HS-27A (cell line): Measurements from ENCODE around the gene AMPD3.

Experiments
- DNase-seq: peaks from one replicate; pipeline ENCODE4 v3.0.0-alpha.2; 2012; ENCODE audit warnings: low read depth, missing footprints

AMPD3 gene

DNA sequence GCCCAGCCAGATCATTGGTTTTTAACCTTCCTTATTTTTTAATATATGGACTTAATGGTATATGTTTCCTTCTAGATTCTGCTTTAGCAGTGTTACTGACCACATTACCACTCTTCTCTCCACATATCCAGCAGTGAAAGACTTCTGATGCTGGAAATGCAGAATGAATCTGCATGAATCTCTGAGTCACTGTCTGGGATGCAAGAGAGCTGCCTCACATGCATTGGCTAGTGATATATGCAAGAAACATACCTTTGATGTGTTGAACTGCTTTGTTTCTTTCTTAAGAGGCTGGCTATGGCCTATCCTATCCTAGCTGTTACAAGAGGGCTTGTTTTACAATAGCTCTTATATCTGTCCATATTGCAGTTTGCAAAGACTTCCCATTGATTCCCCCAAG is 16.6 kb upstream of the AMPD3 start:
- DNase-seq = no peak

DNA sequence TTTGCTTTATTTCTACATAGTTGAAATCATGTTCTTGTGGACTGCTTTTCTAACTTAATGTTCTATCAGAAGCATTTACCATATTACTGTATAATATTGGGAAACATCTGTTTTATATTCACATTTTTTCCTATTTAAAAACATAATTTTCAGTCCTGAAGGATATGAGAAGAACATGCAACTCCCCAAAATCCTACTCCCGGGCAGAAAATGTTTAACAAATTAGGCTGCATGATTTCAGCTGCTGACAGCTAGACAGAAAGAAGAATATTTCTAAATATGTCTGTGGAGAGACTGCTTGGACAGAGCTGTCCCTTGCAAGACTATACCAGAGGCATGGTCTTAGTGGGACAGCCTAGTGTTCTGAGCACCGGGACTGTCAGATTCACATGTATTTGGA is 15.7 kb upstream of the AMPD3 start:
- no peak for DNase-seq

- no peak for DNase-seq
Observed at GRCh38 chr11:10439924-10440323, 15.1 kb upstream of the AMPD3 start.

- no peak for DNase-seq
Observed at GRCh38 chr11:10440401-10440800, 14.7 kb upstream of the AMPD3 start.

DNA sequence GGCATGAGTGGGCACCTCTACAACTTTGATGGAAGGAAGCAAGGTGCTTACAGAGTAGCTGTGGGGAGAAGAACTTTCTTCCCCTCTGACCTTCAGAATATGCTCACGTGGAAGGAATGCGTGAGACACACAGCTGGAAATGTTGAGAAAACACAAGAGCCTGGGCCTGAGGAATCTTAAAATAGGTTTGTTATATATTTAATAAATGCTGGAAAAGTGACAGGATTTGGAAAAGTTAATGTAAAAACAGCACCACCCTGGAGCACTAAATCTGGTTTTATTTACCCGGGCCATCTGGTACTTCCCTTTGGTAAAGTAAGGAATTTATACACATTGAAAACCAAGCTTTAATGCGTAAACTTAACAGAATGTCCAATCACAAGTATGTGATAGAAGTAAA is 14.0 kb upstream of the AMPD3 start:
- DNase-seq = no peak

DNA sequence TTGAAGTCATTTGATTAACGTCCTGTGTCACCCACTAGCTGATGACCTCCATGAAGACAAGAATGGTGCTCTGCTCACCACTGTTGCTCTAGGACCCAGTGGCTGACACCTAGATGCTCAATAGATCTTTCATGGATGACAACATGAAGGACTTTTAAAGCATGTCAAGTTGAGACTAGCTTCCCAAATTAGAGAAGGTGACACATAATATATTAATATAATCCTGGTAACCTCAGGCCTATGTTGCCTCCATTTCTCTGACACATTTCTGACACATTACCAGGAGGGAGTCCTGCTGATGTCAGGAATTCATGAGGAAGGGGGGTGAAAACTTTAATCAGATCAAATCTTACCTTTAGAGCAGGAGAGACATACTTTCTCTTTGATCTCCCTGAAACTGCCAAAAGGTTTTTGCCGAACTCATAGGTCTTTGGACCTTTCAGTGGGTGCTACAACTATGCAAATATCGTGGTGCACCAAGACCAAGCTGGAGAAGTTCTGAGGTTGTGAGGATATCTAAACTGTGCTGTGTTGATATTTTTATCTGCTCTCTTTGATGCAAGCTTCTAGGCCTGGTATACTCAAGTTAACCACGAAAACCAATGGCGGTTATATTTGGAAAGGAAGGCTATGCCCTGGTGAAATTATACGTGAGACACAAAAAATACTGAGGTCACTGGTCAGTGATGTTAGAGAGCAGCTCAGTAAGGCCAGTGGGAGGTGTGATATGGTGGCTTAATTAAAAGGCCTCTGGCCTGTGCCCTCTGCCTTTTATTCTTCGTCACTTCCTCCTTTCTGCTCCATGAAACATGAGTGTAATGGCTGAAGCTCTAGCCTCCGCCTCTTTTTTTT is 13.2 kb upstream of the AMPD3 start:
- no peak for DNase-seq

DNA sequence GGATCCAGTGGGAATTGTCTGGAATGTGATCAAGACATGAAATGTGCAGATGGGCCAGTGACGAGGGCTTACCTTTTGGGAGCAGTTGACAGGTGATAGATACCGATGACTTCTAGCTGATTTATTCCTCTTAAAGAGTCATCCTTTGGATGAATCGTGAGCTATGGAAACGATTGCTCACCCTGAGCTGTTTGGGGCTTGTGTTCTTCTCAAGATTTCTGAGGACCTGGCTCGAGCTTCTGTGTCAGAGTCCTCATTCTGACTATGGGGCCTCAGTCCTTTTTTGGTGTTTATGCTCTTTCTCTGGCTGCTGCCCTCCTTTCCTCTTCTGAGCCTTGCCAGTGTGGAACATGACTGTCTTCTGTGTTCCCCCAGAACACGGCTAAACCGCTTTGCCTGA is 11.9 kb upstream of the AMPD3 start:
- DNase-seq = no peak

- DNase-seq = no peak
Observed at GRCh38 chr11:10443721-10444235, 11.3 kb upstream of the AMPD3 start.

GRCh38 chr11:10444725-10445315 is 10.2 kb upstream of the AMPD3 start:
- no peak for DNase-seq

- DNase-seq = no peak
Observed at GRCh38 chr11:10447445-10447844, 7.6 kb upstream of the AMPD3 start.

GRCh38 chr11:10450462-10451425 is 4.3 kb upstream of the AMPD3 start:
- no peak for DNase-seq

GRCh38 chr11:10451426-10452116 is 3.5 kb upstream of the AMPD3 start:
- no peak for DNase-seq

- no peak for DNase-seq
Observed at GRCh38 chr11:10452211-10452767, 2.8 kb upstream of the AMPD3 start.

DNA sequence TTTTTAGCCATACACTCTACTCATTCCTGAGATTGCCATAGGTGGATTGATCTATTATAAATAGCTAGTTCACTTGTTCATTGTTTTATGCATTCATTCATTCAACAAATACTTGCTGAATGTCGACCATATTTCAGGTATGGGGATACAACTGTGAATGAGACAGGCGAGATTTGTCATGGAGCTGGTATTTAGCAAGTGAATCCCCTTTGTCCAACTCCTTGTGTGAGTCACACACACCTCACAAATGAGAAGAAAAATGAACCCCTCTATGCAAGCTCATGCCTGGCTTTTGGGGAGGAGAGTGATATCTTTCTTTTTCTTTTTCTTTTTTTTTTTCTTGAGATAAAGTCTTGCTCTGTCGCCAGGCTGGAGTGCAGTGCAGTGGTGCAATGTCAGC is 1.8 kb upstream of the AMPD3 start:
- DNase-seq = no peak

DNA sequence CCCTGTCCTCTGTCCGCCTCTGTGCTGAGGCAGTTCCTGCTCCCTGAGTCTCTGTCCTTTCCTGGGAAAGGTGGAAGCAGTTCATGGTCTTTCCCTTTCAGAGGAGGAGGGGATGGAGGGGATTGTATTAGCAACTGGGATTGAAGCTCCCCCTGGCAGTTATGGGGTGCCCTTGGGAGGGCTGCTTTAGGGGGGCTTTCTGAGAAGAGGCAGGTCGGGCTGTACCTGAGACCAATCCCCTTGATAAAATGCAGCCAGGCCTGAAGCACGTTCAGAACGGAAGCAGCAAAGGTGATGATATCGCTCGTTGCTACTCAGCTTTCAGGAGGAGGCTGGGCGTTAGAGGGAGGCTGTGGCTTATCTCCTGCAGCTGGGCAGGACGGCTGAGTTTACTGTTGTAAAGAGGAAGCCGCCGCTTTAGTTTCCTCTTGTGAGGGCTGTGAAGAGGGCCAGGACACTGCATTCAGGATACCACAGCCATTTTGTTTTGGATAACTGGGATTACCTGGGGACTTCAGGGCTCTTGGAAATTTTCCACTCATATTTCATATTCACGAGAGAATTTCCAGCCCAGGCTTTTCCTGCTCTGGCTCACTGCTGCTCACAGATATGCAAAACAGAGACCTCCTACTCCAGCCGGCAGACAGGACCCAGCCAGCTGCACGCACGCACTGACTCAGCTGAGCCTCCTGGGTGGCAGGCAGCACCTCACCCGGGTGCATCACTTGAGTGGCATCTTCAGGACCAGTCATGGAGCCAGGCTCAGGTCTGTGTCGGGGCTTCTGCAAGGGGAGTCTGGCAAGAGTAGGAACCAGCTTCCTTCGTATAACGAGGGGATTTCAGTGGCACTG is 798 bp downstream of the AMPD3 start:
- DNase-seq = no peak

DNA sequence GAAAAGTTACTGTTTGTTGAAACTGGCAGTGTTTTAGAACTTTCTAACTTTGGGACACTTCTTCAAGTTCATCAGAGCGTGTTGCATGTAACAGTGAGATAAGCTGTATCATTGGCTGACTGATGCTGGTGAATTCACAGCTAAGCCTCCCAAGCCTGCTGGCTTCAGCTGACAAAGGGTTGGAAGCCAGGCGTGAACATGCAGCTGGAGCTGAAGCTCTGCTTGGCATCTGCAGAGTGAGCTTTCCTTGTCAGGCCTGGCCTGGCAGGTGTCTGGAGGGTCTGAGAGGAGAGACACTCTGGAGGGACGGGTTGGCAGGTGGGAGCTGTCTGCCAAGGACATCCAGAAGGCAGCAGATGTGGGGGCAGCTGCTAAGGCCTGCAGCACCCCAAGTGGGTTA is 1.5 kb downstream of the AMPD3 start:
- DNase-seq = no peak

GRCh38 chr11:10457901-10458300 is 2.8 kb downstream of the AMPD3 start:
- DNase-seq = no peak

DNA sequence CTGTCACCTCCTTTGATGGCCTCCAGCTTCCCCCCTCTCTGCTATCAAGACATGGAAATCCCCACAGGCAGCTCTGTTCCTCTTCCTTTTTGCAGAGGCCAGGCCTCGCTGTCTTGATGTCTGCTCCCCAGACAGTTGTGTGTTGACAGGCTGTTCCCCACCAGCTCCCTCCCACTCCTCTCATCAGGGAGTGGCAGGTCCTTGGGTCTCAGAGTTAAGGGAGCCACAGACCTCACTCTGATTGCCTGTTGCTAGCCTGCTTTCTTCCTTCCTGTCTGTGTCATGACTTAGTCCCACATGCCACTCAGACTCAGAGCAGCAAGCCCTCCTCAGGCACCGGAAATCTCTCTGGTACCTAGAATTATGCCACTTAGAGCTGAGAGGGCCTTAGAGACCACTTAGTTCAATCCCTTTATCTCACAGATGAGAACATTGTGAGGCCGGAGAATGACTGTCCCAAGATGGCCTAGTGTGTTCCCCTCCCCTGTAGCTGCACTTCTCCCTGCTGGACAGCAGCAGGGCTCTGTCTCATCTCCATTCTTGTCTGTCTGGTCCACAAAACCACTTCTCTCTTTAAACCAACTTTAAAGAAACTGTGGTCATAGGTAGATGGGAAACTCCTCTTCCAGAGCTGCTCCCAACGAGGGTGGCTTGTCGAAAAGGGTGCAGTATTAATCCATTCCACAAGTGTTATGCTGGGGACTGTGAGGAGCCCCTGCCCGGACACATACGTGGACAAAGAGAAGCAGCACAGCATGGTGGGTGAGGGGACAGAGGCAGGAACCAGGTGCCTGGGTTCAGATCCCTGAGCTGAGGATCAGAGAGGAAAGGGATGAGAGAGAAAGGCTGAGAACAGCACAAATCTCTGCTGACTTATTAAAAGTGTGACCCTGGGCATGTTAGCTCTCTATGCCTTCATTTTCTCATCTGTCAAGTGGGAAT is 4.2 kb downstream of the AMPD3 start:
- DNase-seq = no peak

DNA sequence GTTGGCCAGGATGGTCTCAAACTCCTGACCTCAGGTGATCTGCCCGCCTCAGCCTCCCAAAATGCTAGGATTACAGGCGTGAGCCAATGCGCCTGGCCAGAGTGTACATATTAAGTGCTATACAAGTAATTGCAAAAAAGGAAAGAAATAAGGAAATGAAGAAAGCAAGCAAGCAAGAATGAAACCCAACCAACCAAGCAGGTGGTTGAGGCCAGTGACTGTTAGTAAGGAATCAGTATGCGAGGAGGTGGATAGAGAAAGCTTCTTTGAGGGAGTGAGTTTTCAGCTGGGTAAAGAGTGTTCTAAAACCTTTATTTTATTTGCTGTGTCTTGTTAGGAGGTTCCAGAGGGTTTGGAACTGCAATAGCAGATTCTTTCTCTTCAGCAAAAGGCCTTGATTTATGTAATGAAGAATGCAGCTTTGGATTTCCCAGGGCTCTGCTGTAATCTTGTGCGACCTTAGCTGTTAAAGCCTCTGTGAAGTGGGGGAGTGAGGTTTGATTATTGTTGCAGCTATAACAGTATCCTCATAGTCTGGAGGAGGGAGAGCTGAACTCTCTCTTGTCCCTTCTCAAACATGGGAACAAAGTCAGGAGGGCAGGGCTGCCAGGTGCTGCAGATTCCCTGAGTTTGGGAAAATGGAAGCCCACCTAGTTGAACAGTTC is 5.7 kb downstream of the AMPD3 start:
- DNase-seq = no peak
